Activated CD8-positive, alpha-beta memory T cell treated with anti-CD3 and anti-CD28 coated beads, Interleukin-2, amount 50 U/mL, for 48 hours (primary cell): ENCODE data around the gene SLC4A5.

Source experiments
- DNase-seq: peaks from one replicate; pipeline ENCODE4 v3.0.0-alpha.2; 2020

Gene SLC4A5

DNA sequence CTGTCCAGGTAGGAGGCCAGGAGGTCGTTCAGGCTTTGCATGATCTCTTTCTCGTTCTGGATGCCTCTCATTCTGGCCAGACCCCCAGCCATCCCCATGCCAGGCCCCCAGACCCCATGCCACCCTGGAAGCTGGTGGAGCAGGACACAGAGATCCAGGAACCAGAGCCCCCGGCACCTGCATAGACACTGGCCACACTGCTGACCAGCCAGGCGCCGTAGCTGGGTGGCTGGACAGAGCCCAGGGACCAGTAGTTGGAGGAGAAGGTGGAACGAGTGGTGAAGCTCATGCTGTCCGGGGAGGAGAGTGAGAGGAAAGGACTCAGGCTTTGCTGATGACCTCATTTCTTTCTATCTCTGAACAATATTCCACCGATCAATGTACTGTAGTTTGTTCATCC lies 35.5 kb downstream of the SLC4A5 start:
- DNase-seq = no peak

DNA sequence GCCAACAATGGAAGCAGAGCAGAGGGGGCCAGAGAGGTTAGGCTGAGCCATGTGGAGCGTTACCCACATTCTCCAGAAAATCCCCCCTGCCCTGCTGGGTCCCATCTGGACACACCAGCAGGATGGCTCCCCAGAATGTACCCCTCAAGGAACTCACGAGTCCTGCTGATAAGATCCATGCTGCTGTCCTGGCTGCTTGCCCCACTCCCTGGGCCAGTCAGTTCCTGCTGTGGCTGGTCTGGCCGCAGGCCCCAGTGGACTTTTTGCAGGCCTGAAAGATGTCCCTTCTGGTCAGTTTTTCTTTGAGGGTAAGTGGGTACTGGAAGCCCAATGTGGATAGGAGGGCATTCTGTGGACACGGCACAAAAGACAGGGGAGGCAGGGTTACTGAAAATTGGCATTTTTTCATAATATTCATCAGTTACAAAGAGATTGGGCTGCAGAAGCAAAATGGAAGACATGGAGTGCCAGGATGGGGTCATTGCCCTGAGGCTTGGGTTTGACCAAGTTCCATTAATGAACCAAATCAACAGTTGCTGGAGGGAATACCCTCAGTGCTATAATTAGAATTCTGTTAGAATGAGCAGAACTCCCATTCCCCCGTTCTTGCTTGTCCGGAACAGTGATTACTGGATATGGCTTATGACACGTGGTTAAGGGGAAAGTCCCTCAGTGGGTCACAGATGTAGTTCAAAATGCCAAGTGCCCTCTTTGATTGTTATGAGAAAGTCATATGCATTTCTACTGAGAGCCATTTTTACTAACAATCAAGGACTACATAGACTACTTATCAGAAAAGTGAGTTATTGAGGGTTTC lies 38.7 kb downstream of the SLC4A5 start:
- no peak for DNase-seq

DNA sequence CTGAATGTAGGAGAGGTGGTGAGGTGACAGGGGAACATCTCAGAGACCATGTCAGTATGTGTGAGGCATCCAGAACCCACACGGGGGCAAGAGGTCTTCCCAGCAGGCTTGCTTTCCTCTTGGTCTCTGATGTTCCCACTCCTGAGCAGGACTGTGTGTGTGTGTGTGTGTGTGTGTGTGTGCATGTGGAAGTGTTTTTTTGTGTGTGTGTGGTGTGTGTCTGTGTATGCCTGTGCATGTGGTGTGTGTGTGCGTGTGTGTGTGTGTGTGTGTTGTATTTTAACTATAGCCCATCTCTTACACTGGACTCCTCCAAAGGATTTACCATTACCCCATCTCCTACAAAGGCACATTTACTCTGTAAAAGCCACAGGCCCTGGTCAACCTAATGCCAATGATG lies 40.4 kb downstream of the SLC4A5 start:
- DNase-seq = no peak

DNA sequence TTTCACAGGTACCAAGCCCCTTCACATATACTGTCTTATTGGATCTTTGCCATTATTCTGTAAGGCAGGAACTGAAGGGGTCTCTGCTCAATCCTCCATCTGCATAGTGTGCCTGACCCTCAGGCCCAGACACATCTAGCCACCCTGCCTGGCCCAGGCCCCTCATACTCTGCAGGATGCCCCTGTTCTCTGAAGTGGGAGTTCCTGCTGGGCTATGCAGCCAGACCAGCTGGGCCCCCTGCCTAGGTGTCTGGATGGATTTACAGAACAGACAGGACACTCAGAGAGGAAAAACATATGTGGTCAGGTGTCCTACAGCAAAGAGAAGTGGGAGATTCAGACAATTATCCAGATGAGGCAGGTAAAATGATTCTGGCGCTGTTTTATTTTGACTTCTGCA lies 42.0 kb downstream of the SLC4A5 start:
- DNase-seq = no peak

DNA sequence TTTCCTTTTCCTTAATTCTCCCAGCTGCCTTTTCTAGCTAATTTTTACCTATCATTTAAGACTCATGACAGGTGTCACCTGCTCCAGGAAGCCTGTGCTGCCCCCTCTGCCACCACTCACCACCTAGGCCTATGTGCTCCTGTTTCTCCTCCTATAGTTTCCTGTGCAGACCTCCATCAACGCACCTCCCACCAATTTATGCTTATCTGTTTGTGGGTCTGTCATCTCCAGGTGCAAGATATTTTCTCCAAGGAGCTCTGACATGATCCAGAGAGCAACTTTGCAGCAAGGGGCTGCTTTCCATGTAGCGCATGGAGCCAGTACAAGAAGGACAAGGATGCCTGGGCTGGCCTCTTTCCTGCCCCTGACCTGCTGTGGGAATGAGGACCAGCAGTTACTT lies 42.7 kb downstream of the SLC4A5 start:
- DNase-seq = no peak

DNA sequence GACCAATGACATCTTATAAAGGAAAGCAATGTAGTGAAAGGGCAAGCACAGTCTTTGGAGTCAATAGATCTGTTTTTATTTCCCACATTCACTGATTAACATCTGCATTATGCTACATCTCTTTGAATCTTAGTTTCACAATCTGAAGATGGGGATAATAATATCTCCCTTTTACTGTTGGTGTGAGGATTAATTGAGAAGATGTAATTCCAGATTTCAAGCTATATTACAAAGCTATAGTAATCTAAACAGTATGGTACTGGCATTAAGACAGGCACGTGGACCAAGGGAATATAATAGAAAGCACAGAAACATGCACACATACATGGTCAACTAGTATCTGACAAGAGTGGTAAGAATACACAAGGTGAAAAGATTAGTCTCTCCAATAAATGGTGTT lies 45.3 kb downstream of the SLC4A5 start:
- no peak for DNase-seq

DNA sequence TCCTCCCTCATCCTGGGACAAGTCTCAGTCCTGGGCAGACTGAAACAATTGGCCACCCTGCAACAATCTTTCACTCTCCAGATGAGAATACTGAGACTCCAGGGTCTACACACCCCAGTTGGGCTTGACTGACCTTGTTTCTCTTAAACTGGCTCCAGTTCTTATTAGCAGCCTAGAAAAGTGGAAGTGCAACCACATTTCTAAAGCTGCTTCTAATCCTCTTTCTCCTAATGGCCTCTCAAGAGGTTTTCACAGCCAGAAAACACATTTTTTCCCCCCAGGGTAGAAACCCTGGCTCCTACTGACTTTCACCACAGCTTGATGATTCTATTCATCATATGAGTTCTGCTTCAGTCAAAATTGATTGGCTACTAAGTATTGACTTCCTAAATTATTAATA lies 45.8 kb downstream of the SLC4A5 start:
- no peak for DNase-seq

DNA sequence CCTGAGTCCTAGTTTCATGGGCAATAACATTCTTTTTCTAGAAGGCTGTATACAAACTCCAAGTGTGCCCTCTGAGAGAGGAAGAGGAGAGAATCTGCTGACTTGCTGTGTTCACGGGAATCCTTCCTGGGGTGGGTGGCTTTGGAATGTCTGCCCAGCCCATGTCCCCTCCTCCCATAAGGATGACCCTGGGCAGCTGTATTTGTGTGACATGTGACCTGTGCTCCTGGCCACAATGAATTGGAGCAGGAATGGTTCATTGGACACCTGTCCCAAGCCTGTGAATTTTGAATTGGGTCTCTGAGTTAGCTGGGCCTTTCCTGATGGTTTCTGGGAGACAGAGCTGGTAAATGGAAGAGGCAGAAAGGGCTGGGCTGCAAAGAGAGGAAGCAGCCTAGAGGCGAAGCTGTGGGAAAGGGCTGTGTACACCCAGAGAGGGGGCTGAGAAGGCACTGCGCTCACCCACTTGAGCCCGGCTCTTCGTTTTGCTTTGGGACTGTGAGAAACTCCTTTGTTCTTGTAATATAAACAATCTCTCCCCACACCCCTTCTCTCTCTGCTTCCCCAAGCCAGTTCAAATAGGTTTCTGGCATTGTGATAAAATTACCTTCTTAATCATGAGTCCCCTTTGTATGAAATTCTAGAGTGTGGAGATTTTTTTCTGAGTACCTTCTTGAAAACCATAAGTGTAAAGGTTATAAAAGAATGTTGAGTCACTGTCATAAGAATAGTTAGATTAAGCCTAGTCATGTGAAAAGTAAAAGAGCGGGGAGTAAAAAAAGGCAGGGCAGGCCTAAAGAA lies 49.8 kb downstream of the SLC4A5 start:
- peak; percentile 26 for DNase-seq

DNA sequence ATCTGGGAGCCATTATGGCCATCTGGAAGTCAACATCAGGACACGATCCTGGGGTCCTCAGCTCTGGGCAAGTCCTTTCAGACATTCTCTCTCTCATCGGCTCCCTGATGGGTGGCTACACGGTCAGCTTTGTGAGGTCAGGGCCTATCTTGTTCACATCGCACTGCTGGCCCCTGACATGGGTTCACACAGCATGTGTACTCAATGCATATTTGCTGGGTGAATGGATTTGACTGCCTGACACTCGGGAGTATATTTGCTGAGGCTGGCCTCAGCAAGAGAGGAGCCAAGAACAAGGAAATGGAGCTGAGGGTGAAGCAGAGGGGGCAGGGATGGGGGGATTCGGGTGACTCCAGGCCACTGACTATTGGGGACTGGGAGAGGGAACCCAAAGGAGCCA lies 50.5 kb downstream of the SLC4A5 start:
- DNase-seq = peak; percentile 20

DNA sequence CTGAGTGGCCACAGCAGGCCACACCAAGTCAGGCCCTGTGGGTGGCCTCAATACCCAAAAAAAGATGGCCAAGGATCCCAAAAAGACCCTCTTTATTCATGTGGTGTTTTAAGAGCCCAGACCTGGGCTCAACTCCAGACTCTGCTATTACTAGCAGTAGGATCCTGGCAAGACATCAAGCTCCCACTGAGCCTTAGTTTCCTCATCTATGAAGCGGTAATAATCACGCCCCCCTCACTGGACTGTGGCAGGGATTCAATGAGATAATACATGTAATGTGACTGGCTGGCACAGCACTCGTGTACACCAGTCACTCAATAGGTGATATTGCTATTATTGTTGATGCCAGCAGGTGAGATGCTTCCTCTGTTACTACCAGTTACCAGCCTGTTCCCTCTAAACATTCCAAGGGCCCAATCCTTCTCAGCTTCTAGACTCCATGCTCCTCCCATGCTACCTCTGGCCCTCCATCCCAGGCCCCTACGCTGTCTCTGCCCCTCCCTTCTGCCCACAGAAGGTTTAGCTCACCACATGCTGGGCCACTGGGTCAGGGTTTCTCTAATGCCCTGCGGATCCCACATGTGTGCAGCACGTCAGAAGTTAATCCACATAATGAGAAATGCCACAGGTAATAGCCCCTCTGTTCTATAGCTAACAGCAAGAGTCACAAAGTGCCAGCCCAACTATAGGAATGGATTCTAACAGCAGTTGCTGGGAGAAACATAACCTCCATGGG lies 51.2 kb downstream of the SLC4A5 start:
- DNase-seq = peak; percentile 33

DNA sequence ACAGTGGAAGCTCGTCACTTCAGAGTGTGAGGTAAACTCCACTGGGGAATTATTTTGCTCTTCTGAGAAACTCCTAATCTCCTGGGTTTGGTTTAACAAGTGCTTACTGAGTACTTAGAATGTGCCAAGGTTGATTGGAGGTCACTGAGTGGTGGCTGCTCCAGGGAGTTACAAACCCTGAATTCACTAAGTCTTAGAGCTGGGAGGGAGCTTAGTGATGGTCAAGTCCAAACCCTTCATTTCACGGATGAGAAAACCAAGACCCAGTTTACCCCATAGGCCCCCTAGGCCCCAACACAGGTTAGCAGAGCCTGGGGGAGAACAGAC lies 52.0 kb downstream of the SLC4A5 start:
- no peak for DNase-seq

DNA sequence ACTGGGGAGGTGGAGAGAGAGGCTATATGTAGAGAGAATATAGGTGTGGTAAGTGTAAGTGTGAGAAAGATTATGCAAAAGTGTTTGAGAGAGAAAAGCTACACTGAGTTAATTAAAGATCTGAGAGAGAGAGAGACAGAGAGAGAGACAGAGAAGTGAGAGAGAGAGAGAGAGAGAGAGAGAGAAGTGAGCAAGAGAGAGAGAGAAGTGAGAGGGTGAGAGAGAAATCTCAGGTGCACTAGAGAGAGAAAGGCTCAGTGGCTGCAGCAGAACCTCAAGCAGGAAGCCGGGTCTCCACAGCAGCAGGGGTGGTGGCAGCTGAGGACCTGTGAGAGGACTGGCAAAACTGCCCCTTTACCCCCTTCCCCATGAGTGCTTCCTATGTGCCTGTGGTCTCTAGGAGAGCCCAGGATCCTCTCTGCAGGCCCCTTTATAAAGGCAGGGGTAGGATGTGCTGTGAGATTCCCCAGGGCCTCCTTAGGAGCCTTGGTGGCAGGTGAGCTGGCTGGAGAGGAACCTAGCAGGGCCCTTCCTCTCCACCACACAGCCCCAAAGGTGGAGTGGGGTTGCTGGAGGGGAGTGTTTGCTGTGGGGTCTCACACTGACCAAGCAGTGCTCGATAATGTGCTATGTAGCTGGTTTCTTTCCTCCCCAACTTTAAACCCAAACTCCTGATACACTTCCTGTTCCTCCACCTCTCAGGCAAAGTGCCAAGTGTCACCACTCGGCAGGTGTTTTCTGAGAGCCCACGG lies 52.6 kb downstream of the SLC4A5 start:
- peak; percentile 59 for DNase-seq

DNA sequence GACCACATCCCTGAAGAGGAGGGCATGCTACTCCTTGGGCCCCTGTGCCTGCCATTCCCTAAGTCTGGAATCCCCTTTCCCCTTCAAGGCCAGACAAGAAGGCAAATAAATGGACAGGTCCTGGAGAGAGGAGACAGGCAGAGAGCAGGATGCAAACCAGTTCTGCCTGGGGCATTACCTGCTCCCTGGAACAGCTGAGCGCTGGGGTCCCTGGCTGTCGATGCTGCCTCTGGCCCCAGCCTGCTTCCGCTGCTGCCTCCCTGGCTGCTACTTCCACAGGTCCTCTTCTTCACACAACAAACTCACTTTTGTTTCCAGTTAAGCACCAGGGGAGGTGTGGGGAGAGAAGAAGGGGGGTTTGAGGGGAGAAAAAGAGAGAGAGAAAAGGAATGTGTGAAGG lies 53.1 kb downstream of the SLC4A5 start:
- no peak for DNase-seq

DNA sequence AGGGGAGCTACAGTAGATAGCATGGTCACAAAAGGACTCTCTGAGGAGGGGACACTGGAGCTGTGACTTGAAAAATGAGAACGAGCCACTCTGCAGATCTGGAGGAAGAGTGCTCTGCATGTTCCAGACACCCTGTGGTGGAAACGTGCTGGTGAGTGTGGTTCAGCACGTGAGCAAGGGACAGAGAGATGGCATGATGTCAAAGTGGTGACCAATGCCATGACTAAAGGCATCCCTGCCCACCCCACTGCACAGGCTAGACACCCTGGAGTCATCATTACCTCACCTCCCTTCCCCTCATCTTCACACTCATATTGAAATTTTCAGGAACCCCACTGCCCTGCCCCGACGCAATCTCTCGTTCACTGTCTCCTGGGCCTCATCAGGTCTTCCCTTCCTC lies 56.5 kb downstream of the SLC4A5 start:
- peak; percentile 45 for DNase-seq

DNA sequence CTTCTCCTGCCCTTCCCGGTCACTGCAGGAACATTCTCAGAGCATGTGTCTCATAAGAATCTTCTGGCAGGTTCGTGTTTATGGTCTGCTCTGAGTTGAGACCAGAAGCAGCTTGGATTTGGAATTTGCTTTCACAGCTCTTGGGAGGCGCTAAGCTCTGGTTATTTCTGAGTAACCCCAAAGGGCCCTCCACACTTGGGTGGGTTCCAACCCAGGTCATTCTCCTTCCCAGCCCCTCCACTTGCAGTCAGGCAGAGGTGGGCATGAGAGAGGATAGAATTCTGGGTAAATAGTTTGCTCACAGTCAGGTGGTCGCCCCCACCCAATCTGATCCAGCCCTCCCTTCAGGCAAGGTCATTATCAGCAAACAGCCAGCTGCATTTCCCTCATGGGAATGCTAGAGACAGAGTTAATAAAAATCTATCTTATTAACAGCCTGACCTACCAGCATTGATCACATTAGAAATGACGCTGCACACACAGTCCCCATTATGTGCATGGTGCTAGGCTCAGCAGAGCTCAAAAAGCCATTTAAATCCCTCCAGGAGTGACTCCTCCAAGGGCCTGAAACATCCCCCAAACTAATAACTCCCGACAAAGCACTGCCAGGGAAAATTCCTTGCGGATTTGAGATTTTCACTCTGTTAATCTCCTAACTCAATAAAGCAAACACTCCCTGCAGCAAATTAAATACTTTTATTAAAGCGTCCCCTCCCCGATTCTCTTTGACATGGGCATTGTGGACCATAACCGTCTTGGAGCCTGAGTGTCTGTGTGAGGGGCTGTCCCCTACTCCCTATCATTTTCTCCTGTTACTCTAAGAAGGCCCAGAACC lies 61.9 kb downstream of the SLC4A5 start:
- no peak for DNase-seq

DNA sequence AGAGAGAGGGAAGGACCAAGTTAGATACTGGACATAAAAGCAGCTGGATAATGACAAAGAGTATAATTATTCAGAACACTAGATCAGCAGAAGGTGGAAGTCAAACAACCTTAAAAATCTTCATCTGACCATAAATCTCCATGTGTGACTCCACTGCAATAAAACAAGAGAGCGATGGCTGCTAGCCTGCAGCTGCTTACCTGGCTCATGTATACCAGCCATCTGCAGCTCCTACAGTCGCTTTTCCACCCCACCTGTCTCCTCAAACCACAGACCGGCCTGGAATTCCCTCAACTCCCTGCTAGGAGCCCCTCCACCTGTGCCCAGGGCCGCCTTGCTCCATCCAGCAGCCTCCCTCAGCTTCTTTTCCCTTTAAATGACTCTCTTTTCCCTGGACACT lies 64.5 kb downstream of the SLC4A5 start:
- DNase-seq = no peak

DNA sequence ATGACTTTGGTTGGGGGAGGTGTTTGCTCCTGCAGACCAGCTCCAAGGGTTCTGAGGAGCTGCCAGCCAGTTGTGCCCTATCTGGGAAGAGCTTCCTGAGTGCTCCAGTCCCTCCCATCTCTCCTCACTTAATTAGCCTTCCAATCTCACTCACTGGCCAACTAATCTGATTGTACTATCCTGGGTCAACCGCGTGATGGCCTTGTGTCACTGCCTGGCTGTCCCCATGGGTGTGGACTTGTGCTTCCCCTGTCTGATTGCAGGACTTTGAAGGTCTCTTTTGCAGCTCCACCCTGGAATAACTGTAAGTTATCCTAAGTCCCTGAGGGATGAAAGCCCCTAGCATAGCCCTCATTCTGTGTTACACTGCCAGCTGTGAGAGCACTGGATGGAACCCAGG lies 65.0 kb downstream of the SLC4A5 start:
- DNase-seq = no peak

DNA sequence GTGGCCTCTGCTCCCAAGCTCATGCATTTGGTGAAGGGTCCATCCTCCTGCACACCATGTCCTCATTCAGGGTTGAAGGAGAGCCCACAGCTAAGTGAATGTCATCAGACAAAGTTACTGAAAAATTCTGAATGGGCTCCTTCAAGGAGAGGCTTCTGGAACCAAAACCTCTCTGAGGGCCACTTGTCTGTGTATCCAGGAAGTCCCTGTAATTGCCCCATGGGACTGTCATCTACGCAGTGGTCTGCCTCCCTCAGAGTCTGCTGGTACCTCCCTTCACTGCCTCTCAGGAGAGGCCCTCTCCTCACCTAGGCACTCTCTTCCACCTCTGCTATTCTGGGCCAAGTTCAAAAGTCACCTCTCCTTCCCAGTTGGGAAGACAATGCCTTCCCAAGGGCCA lies 68.0 kb downstream of the SLC4A5 start:
- DNase-seq = no peak

DNA sequence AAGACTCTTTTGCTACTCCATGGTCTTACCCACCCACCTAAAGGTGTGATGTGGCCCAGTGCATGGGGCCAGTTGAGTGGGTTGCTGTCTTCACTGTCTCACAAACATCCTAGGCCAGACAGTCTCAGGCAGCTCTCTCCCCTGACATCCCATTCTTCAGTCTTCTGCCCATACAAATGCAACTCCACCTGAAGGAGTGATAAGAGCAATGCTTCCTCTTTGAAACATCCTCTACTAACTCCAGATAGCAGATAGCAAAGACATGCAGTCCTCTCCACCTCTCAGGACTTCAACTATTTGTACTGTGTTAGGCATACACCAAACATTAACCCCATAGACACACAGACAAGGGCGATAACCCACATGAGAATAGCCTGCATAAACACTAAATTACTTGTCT lies 73.5 kb downstream of the SLC4A5 start:
- no peak for DNase-seq

DNA sequence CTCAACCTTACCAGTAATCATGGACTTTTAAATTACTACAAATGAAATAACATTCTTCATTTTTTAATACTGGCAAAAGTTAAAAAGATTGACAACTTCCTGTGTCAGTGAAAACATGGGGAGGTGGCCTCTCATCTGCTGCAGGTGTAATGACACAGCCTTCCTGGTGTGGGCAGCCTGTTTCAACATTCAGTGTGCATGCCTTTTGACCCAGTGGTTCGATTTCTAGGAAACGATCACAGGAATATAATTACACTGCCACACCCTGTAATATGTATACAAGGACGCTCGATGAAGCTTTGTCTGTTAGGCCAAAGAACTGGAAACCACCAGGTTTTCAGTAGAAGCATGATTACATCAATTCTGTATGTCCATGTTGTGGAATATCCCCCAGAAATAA lies 76.1 kb downstream of the SLC4A5 start:
- DNase-seq = no peak

DNA sequence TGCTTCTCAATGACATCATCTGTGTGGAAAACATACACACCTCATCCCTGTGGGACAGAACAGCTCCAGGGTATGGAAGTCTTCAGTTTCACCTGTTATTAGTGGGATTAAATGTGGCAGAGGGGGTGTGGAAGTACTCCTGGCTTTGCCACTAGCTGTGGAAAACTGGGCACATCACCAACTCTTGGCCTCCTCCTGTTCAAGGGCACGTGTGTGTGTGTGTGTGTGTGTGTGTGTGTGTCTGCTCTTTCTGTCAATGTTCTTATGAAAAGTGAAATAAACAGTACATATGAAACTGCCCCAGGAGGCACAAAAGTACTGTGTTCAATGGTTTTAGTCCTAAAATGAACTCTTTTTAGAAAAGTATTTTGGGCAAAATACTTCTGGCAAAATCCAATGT lies 78.9 kb downstream of the SLC4A5 start:
- no peak for DNase-seq

DNA sequence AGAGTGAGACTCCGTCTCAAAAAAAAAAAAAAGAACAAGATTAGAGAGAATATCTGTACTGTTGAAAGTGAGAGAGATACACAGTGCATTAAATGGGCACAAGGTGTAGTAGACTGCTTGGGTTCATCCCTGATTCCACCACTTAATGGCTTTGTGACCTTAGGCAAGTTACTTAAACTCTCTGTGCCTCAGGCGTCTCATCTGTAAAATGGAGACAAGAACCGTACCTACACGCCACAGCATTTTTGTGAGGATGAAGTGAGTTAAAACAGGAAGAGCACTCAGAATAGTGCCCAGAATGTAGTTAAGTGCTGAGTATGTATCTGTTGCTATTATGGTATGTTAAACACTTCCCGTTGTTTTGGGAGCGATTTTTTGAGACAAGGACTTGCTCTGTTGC lies 80.5 kb downstream of the SLC4A5 start:
- DNase-seq = no peak
